ENCODE results near the gene FAM20C.

Gene FAM20C

DNA sequence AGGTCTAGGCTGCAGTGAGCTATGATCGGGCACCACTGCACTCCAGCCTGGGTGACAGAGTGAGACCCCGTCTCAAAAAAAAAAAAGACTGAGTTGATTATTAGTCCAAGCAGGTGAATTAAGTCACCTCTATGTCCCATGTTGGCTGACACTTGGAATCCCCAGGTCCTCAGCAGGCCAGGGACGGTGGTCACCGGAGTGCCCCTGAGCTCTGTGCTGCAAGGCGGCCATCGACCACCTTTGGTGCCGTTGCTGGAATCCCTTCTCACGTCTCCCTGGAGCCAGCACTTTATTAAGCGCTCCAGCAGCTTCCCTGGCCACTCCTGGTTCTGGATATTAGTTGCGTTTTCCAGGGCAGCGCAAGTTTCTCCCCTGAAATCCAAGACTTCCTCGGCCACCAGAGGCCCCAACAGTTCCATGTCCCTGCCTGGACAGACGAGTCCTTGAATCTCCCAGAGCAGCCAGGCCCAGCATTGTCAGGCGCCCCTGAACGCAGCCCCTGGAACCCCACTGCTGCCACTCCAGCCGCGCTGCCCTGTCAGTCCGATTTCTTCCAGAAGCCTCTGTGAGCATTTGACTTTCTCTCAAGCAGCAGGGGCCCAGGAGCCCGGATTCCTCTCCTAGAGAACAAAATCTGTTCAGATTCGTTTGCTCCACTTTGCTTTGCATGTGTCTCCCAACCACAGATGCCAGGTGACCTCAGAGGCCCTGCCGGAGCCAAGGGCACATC lies 59.2 kb downstream of the FAM20C start:
- Histone ChIP-seq H3K36me3 (ENCODE audit: insufficient read depth) (no peaks in the 10 kb centered on the region), H4K20me1 (ENCODE audit: insufficient read depth) (no peaks in the 10 kb centered on the region), H3K4me1 (ENCODE audit: low read depth, poor library complexity, severe bottlenecking) (no peaks in the 10 kb centered on the region), H3K4me2 (no peak overlapping the region), H3K79me2 (ENCODE audit: insufficient read depth, low read depth) (no peaks in the 10 kb centered on the region), H3K27ac (no peak overlapping the region), H3K4me3 (IDR thresholded peaks at IDR 0.05; ENCODE audit: insufficient read depth, low read depth, low read length) (no peak overlapping the region), H3K27me3 (ENCODE audit: insufficient read depth, low read depth) (peaks cover 73% of the 10 kb centered on the region), H2AFZ (ENCODE audit: low read depth) (no peak overlapping the region), H3K9ac (no peak overlapping the region)
- TF ChIP-seq CTCF (conservative IDR thresholded peaks at IDR 0.05; ENCODE audit: low read depth, low read length) = no peak

DNA sequence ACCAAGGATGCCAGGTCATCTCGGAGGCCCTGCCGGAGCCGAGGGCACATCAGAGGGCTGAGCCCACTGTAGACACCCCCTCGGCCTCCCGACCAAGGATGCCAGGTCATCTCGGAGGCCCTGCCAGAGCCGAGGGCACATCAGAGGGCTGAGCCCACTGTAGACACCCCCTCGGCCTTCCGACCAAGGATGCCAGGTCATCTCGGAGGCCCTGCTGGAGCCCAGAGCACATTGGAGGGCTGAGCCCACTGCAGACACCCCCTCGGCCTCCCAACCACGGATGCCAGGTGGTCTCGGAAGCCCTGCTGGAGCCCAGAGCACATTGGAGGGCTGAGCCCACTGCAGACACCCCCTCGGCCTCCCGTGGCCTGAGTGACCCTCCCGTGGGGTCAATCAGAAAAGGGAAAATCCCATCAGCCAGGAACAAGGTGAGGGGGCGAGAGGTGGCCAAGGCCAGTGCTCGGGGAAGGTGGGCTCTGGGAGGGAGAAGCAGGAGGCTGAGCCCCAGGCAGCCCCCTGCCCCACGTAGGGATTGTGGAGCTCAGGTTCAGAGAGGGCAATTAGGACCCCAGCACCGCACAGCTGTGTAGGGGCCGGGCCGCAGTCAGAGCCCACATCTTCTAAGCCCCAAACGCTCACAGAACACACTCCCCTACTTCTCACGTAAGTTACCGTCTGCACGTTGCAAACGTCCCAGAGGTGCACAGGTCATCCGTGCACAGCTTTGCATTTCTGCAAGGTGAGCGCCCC lies 60.0 kb downstream of the FAM20C start:
- no peak overlapping the region for H3K27ac ChIP-seq
- peaks cover 67% of the 10 kb centered on the region for H3K27me3 ChIP-seq (ENCODE audit: insufficient read depth, low read depth)
- H3K79me2 ChIP-seq (ENCODE audit: insufficient read depth, low read depth) = no peaks in the 10 kb centered on the region
- TF ChIP-seq CTCF (conservative IDR thresholded peaks at IDR 0.05; ENCODE audit: low read depth, low read length) = no peak
- H3K4me1 ChIP-seq (ENCODE audit: low read depth, poor library complexity, severe bottlenecking) = no peaks in the 10 kb centered on the region
- H3K4me3 ChIP-seq (IDR thresholded peaks at IDR 0.05; ENCODE audit: insufficient read depth, low read depth, low read length) = no peak overlapping the region
- no peak overlapping the region for H3K9ac ChIP-seq
- no peak overlapping the region for H3K4me2 ChIP-seq
- no peaks in the 10 kb centered on the region for H3K36me3 ChIP-seq (ENCODE audit: insufficient read depth)
- no peaks in the 10 kb centered on the region for H4K20me1 ChIP-seq (ENCODE audit: insufficient read depth)
- H2AFZ ChIP-seq (ENCODE audit: low read depth) = no peak overlapping the region

- Histone ChIP-seq H3K36me3 (ENCODE audit: insufficient read depth) (no peaks in the 10 kb centered on the region), H3K79me2 (ENCODE audit: insufficient read depth, low read depth) (no peaks in the 10 kb centered on the region), H4K20me1 (ENCODE audit: insufficient read depth) (no peaks in the 10 kb centered on the region), H3K4me3 (IDR thresholded peaks at IDR 0.05; ENCODE audit: insufficient read depth, low read depth, low read length) (no peak overlapping the region), H3K4me2 (no peak overlapping the region), H3K27ac (no peak overlapping the region), H2AFZ (ENCODE audit: low read depth) (no peak overlapping the region), H3K4me1 (ENCODE audit: low read depth, poor library complexity, severe bottlenecking) (no peaks in the 10 kb centered on the region), H3K27me3 (ENCODE audit: insufficient read depth, low read depth) (peaks cover 61% of the 10 kb centered on the region), H3K9ac (no peak overlapping the region)
- TF ChIP-seq CTCF (conservative IDR thresholded peaks at IDR 0.05; ENCODE audit: low read depth, low read length) = no peak
Measured at GRCh38 chr7:252981-253380, 60.6 kb downstream of the FAM20C start.

DNA sequence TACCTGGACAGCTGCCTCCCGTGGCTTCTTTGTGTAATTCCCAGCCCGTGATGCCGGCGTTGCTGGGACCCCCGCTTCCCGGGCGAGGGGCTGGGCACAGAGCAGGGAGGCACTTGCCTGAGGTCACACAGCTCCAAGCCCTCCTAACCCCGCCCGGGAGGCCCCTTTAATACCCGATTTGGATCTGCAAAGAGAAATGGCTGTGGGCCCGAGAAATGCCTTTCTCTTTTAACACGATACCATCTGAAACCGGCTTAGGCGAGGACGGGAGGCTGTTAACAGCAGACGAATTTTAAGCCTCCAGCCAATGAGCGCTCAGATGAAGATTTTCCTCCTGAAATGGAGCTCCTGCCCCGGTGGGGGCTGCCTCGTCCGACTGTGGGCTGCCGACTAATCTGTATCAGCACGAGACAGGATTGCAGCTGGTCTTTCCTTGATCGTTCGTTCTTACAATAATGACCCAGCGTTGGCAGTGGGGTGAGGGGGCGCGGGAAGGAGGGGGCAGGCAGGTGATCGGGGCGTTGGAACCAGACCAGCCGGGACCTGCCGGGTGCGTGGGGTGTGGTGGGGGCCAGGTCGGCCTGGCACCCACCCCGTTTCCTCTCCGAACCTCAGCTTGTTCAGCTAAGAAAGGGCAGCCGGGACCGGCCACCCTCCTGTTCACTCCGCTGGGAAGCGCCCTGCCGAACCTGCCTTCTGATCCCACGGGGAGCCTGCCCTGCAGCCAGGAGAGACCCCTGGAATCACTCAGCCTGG lies 61.4 kb downstream of the FAM20C start:
- TF ChIP-seq CTCF (conservative IDR thresholded peaks at IDR 0.05; ENCODE audit: low read depth, low read length) = no peak
- H3K79me2 ChIP-seq (ENCODE audit: insufficient read depth, low read depth) = no peaks in the 10 kb centered on the region
- no peak overlapping the region for H3K9ac ChIP-seq
- peaks cover 60% of the 10 kb centered on the region for H3K27me3 ChIP-seq (ENCODE audit: insufficient read depth, low read depth)
- no peaks in the 10 kb centered on the region for H3K36me3 ChIP-seq (ENCODE audit: insufficient read depth)
- no peak overlapping the region for H3K4me2 ChIP-seq
- no peaks in the 10 kb centered on the region for H4K20me1 ChIP-seq (ENCODE audit: insufficient read depth)
- H2AFZ ChIP-seq (ENCODE audit: low read depth) = no peak overlapping the region
- no peaks in the 10 kb centered on the region for H3K4me1 ChIP-seq (ENCODE audit: low read depth, poor library complexity, severe bottlenecking)
- no peak overlapping the region for H3K4me3 ChIP-seq (IDR thresholded peaks at IDR 0.05; ENCODE audit: insufficient read depth, low read depth, low read length)
- H3K27ac ChIP-seq = no peak overlapping the region

Data from KMS-11 (cell line).